ENCODE data around the gene TUFT1. TPM values are rescaled to one million over a fixed set of nuclear protein-coding genes. Genes with fewer than 3 reads are reported as not detected.

TUFT1 gene
- total and polyA plus RNA-seq, 2 experiments from 2014 or later = 29.2 to 29.8 TPM

- no peak overlapping the region for H2AFZ ChIP-seq
- TF ChIP-seq EZH2 (IDR thresholded peaks at IDR 0.05; ENCODE audit: borderline replicate concordance) (no peak), EZH2phosphoT487 (IDR thresholded peaks at IDR 0.05; ENCODE audit: low read depth, severe bottlenecking, unreplicated experiment) (no peak), CTCF (IDR thresholded peaks at IDR 0.05; ENCODE audit: poor library complexity) (no peak)
- H3K9me3 ChIP-seq (ENCODE audit: low read depth) = no peaks in the 10 kb centered on the region
- no peaks in the 10 kb centered on the region for H3K9me2 ChIP-seq (replicated peaks; ENCODE audit: insufficient read depth)
- H3K36me3 ChIP-seq (replicated peaks; ENCODE audit: insufficient read depth, low read depth) = no peaks in the 10 kb centered on the region
- H3K4me1 ChIP-seq (ENCODE audit: insufficient read depth) = peaks cover 5% of the 10 kb centered on the region
- H4K20me1 ChIP-seq (ENCODE audit: insufficient read depth, poor library complexity, severe bottlenecking) = no peaks in the 10 kb centered on the region
- peak overlapping the region; percentile 94 for H3K27ac ChIP-seq
- peak overlapping the region; percentile 92 for H3K4me2 ChIP-seq
- WGBS (ENCODE audit: low lambda C conversion rate, missing lambda C conversion rate) = 10% methylated on average over 9 of the region's 9 CpGs
- peak overlapping the region; percentile 37 for H3K4me3 ChIP-seq
- DNase-seq (ENCODE audit: low spot score) = peak; percentile 78
- H3K27me3 ChIP-seq = no peaks in the 10 kb centered on the region
- H3K79me2 ChIP-seq = peaks cover 13% of the 10 kb centered on the region
Measured at GRCh38 chr1:151510020-151510405, 30.1 kb upstream of the TUFT1 start.

DNA sequence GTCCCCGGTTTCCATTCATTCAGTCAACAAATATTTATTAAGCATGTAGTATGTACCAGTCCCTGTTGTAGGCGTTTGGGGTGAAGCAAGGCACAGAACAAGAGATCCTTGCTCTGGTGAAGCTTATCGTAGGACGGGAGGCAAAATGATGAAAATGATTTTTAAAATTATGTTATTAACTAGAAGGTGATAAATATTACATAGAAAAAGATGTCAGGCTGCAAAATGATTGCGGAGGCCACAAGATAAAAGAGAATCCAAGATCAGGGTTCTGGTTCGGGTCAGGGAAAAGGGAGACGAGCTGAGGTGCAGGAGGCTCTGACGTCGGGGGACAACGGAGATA is 29.5 kb upstream of the TUFT1 start:
- no peak for TF ChIP-seq CTCF (IDR thresholded peaks at IDR 0.05; ENCODE audit: poor library complexity)
- no peak for TF ChIP-seq EZH2 (IDR thresholded peaks at IDR 0.05; ENCODE audit: borderline replicate concordance)
- no peak for TF ChIP-seq EZH2phosphoT487 (IDR thresholded peaks at IDR 0.05; ENCODE audit: low read depth, severe bottlenecking, unreplicated experiment)
- no peak for DNase-seq (ENCODE audit: low spot score)
- peak overlapping the region; percentile 94 for H3K27ac ChIP-seq

DNA sequence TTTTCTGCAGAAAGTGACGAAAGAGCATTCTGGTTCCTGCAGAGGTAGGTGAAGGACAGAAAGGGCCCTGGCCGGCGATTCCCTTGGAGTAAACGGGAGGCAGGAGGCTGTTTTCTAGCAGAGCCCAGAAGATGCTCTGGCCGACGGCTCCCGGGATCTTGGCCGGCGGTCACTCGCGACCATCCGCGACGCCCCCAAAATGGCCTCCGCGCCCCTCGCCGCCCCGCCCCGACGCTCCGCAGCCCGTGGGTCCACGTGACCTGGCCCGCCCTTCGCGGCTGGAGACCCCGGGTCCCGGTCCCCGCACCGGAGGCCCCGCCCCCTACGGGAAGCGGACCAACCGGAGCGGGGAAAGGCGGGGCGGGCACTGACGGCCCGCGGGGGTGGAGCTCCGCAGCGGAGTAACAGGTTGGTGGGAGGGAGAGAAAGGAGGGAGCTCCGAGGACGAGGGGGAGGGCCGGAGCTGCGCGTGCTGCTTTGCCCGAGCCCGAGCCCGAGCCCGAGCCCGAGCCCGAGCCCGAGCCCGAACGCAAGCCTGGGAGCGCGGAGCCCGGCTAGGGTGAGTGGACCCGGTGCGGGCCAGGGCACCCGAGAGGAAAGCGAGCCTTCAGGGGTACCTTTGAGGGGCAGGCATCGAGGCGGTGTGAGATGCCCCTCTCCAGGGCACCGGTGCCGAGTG is 29.0 kb upstream of the TUFT1 start, which contains the start of gene CGN:
Gene CGN, plus strand, starts transcription at position 431 of the 679 bp plus-strand sequence. CDS start 7,133 bp downstream, outside the sequence.
- Histone ChIP-seq H4K20me1 (ENCODE audit: insufficient read depth, poor library complexity, severe bottlenecking) (no peaks in the 10 kb centered on the region), H3K27me3 (no peaks in the 10 kb centered on the region), H3K9me3 (ENCODE audit: low read depth) (no peaks in the 10 kb centered on the region), H3K27ac (peak within 1 kb of the TSS; percentile 98), H3K4me2 (peak within 1 kb of the TSS; percentile 92), H3K36me3 (replicated peaks; ENCODE audit: insufficient read depth, low read depth) (no peaks in the 10 kb centered on the region), H2AFZ (peak within 1 kb of the TSS; percentile 50), H3K4me3 (peak within 1 kb of the TSS; percentile 62), H3K9me2 (replicated peaks; ENCODE audit: insufficient read depth) (no peaks in the 10 kb centered on the region), H3K4me1 (ENCODE audit: insufficient read depth) (peaks cover 13% of the 10 kb centered on the region), H3K79me2 (peaks cover 24% of the 10 kb centered on the region)
- DNase-seq (ENCODE audit: low spot score) = peak; percentile 97
- 2% methylated on average over 36 of the region's 68 CpGs for WGBS (ENCODE audit: low lambda C conversion rate, missing lambda C conversion rate)
- TF ChIP-seq EZH2 (IDR thresholded peaks at IDR 0.05; ENCODE audit: borderline replicate concordance) (no peak), CTCF (IDR thresholded peaks at IDR 0.05; ENCODE audit: poor library complexity) (no peak), EZH2phosphoT487 (IDR thresholded peaks at IDR 0.05; ENCODE audit: low read depth, severe bottlenecking, unreplicated experiment) (no peak)

More for the DNA sequence above, 29.5 kb upstream of the TUFT1 start:
- Histone ChIP-seq H3K4me1 (ENCODE audit: insufficient read depth) (peaks cover 8% of the 10 kb centered on the region), H4K20me1 (ENCODE audit: insufficient read depth, poor library complexity, severe bottlenecking) (no peaks in the 10 kb centered on the region), H3K4me3 (peak overlapping the region; percentile 37), H3K9me2 (replicated peaks; ENCODE audit: insufficient read depth) (no peaks in the 10 kb centered on the region), H3K9me3 (ENCODE audit: low read depth) (no peaks in the 10 kb centered on the region), H3K27me3 (no peaks in the 10 kb centered on the region), H2AFZ (peak overlapping the region; percentile 50), H3K36me3 (replicated peaks; ENCODE audit: insufficient read depth, low read depth) (no peaks in the 10 kb centered on the region), H3K79me2 (peaks cover 19% of the 10 kb centered on the region), H3K4me2 (peak overlapping the region; percentile 92)
- 7% methylated on average over 10 of the region's 10 CpGs for WGBS (ENCODE audit: low lambda C conversion rate, missing lambda C conversion rate)
